Stimulated activated CD4-positive, alpha-beta T cell treated with anti-CD3 and anti-CD28 coated beads, Interleukin-1b, Interleukin-23, amount 100 ng/mL, for 24 hours (primary cell): Measurements from ENCODE around the gene CHD6.

Experiments used
- DNase-seq, 4 experiments: peaks; one replicate each; pipeline ENCODE4 v3.0.0-alpha.2; 2020; ENCODE audit warnings: low read depth in 4 of 4, low spot score in 1 of 4

The CHD6 gene

GRCh38 chr20:41623625-41624375, 5.6 kb upstream of the CHD6 start:
- no peak for DNase-seq

GRCh38 chr20:41622584-41622983, 4.4 kb upstream of the CHD6 start:
- DNase-seq = no peak

GRCh38 chr20:41621971-41622370, 3.8 kb upstream of the CHD6 start:
- DNase-seq = no peak

- no peak for DNase-seq
These were observed 3.2 kb upstream of the CHD6 start for GRCh38 chr20:41621421-41621820.

- DNase-seq = no peak
These were observed 1.4 kb upstream of the CHD6 start for GRCh38 chr20:41619360-41620100.

GRCh38 chr20:41618807-41619311, 682 bp upstream of the CHD6 start:
- DNase-seq = no peak

GRCh38 chr20:41617059-41617901, 897 bp downstream of the CHD6 start:
- DNase-seq = peak in 2 of 4 experiments; percentile 14 to 28

- DNase-seq = no peak
These were observed 1.9 kb downstream of the CHD6 start for GRCh38 chr20:41616228-41616627.

GRCh38 chr20:41615676-41616075, 2.5 kb downstream of the CHD6 start:
- no peak for DNase-seq

- no peak for DNase-seq
These were observed 3.1 kb downstream of the CHD6 start for GRCh38 chr20:41615110-41615509.

- no peak for DNase-seq
These were observed 4.9 kb downstream of the CHD6 start for GRCh38 chr20:41613321-41613720.

- DNase-seq = no peak
These were observed 8.7 kb downstream of the CHD6 start for GRCh38 chr20:41609474-41609873.

GRCh38 chr20:41608606-41609005, 9.6 kb downstream of the CHD6 start:
- no peak for DNase-seq

- DNase-seq = no peak
These were observed 10.4 kb downstream of the CHD6 start for GRCh38 chr20:41607791-41608190.

- no peak for DNase-seq
These were observed 14.2 kb downstream of the CHD6 start for GRCh38 chr20:41604002-41604401.

- DNase-seq = no peak
These were observed 16.4 kb downstream of the CHD6 start for GRCh38 chr20:41601742-41602141.

GRCh38 chr20:41600926-41601631, 17.1 kb downstream of the CHD6 start:
- no peak for DNase-seq

- DNase-seq = no peak
These were observed 18.5 kb downstream of the CHD6 start for GRCh38 chr20:41599699-41600104.

GRCh38 chr20:41598719-41599118, 19.5 kb downstream of the CHD6 start:
- DNase-seq = no peak

- no peak for DNase-seq
These were observed 23.5 kb downstream of the CHD6 start for GRCh38 chr20:41594514-41595322.
